Activated T-cell treated with anti-CD3 and anti-CD28 coated beads, Interleukin-2, amount 50 U/mL, for 72 hours (primary cell): ENCODE results near the gene WNT9A. TPM values are rescaled to one million over a fixed set of nuclear protein-coding genes. Genes with fewer than 3 reads are reported as not detected.
A peak's percentile ranks its signal among the peaks of the same experiment; 100 is the strongest.
"Not testable (repeated sequence)": the region's sequence is repeated elsewhere in the genome, so short reads cannot be mapped to it uniquely, and the experiment has no call there.

Experiments
- ATAC-seq, 2 donors: fragments of 150-1000 bp; cut with Tn5 transposase; replicated peaks in 1 of 2; 2 replicates each; pipeline ENCODE4 v1.10.0; 2021; ENCODE audit warnings: moderate library complexity in 2 of 2, mild to moderate bottlenecking in 1 of 2
- DNase-seq, 2 donors: peaks; one replicate each; pipeline ENCODE4 v3.0.0; 2021 to 2022; ENCODE audit warnings: mixed read lengths in 1 of 2
- H3K27ac Mint-ChIP-seq: one replicate; pipeline ENCODE4 v1.8.0; 2022; ENCODE audit warnings: mild to moderate bottlenecking, moderate library complexity, mixed read lengths
- H3K27me3 Mint-ChIP-seq: one replicate; pipeline ENCODE4 v1.8.0; 2022; ENCODE audit warnings: low read depth, mixed read lengths
- H3K36me3 Mint-ChIP-seq, 2 donors: one replicate each; pipeline ENCODE4 v1.8.0; 2022; ENCODE audit warnings: mixed read lengths in 2 of 2, mild to moderate bottlenecking in 1 of 2; ENCODE audit not compliant: insufficient read depth in 2 of 2
- H3K4me1 Mint-ChIP-seq: one replicate; pipeline ENCODE4 v1.8.0; 2022; ENCODE audit warnings: low read depth, mixed read lengths
- H3K4me3 Mint-ChIP-seq, 2 donors: one replicate each; pipeline ENCODE4 v1.8.0; 2022; ENCODE audit warnings: mild to moderate bottlenecking in 2 of 2, mixed read lengths in 2 of 2, moderate library complexity in 2 of 2
- H3K9me3 Mint-ChIP-seq, 2 donors: one replicate each; pipeline ENCODE4 v1.8.0; 2022; ENCODE audit warnings: mixed read lengths in 2 of 2
- total RNA-seq, 2 donors: library from RNA; stranded (reverse); gene quantifications; one replicate each; pipeline ENCODE4 v1.2.3, GENCODE V29; 2022

Gene WNT9A, protein sequence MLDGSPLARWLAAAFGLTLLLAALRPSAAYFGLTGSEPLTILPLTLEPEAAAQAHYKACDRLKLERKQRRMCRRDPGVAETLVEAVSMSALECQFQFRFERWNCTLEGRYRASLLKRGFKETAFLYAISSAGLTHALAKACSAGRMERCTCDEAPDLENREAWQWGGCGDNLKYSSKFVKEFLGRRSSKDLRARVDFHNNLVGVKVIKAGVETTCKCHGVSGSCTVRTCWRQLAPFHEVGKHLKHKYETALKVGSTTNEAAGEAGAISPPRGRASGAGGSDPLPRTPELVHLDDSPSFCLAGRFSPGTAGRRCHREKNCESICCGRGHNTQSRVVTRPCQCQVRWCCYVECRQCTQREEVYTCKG
- total RNA-seq: under 1 TPM in 1 of 2 donors, not detected in 1; 0.28 TPM

- DNase-seq (peak; percentile 20 to 23), ATAC-seq (peak; percentile 56 to 58)
- peaks cover 8% of the 10 kb centered on the region for H3K27me3 Mint-ChIP-seq
- H3K36me3 Mint-ChIP-seq: no peaks in the 10 kb centered on the region
- no peaks in the 10 kb centered on the region for H3K4me1 Mint-ChIP-seq
- H3K27ac Mint-ChIP-seq: no peak within 1 kb of the TSS
- no peaks in the 10 kb centered on the region for H3K9me3 Mint-ChIP-seq
- peak within 1 kb of the TSS; percentile 75 to 85 for H3K4me3 Mint-ChIP-seq
Observed at GRCh38 chr1:227947676-227948492, at the start of gene WNT9A. Gene WNT9A, minus strand, starts transcription at chr1:227947932. Its CDS starts 45 bp downstream, at chr1:227947887.

- H3K27me3 Mint-ChIP-seq: peaks cover 6% of the 10 kb centered on the region
- ATAC-seq (no peak), DNase-seq (no peak)
- no peak overlapping the region for H3K4me3 Mint-ChIP-seq
- peaks cover 2 to 11% of the 10 kb centered on the region in 2 donors for H3K36me3 Mint-ChIP-seq
- peaks cover 8 to 18% of the 10 kb centered on the region in 2 donors for H3K9me3 Mint-ChIP-seq
- no peak overlapping the region for H3K27ac Mint-ChIP-seq
- H3K4me1 Mint-ChIP-seq: no peaks in the 10 kb centered on the region
Observed at GRCh38 chr1:227996187-227996950, 48.6 kb upstream of the WNT9A start.

- no peak overlapping the region for H3K27ac Mint-ChIP-seq
- no peak for ATAC-seq
Observed at GRCh38 chr1:227994632-227995300, 47.0 kb upstream of the WNT9A start.

GRCh38 chr1:227987181-227987580, 39.4 kb upstream of the WNT9A start:
- no peak overlapping the region for H3K4me3 Mint-ChIP-seq
- peaks cover 0 to 4% of the 10 kb centered on the region in 2 donors for H3K9me3 Mint-ChIP-seq
- peaks cover 25% of the 10 kb centered on the region for H3K27me3 Mint-ChIP-seq
- ATAC-seq: no peak
- H3K27ac Mint-ChIP-seq: no peak overlapping the region
- no peaks in the 10 kb centered on the region for H3K4me1 Mint-ChIP-seq
- H3K36me3 Mint-ChIP-seq: peaks cover 4 to 5% of the 10 kb centered on the region in 2 donors
- no peak for DNase-seq

More at GRCh38 chr1:227994632-227995300, 47.0 kb upstream of the WNT9A start:
- H3K36me3 Mint-ChIP-seq: peaks cover 2 to 11% of the 10 kb centered on the region in 2 donors
- peaks cover 8 to 18% of the 10 kb centered on the region in 2 donors for H3K9me3 Mint-ChIP-seq
- DNase-seq: no peak
- no peaks in the 10 kb centered on the region for H3K4me1 Mint-ChIP-seq
- no peak overlapping the region for H3K4me3 Mint-ChIP-seq
- H3K27me3 Mint-ChIP-seq: peaks cover 8% of the 10 kb centered on the region

- not testable (repeated sequence) for DNase-seq, H3K9me3 Mint-ChIP-seq, H3K27me3 Mint-ChIP-seq, ATAC-seq, H3K27ac Mint-ChIP-seq, H3K36me3 Mint-ChIP-seq, H3K4me1 Mint-ChIP-seq, H3K4me3 Mint-ChIP-seq
Observed at GRCh38 chr1:227975583-227976283, 28.0 kb upstream of the WNT9A start.

- H3K36me3 Mint-ChIP-seq, H3K9me3 Mint-ChIP-seq, H3K27ac Mint-ChIP-seq, DNase-seq, H3K27me3 Mint-ChIP-seq, ATAC-seq, H3K4me3 Mint-ChIP-seq, H3K4me1 Mint-ChIP-seq: not testable (repeated sequence)
Observed at GRCh38 chr1:227973724-227974288, 26.1 kb upstream of the WNT9A start.

GRCh38 chr1:227972843-227973374, 25.2 kb upstream of the WNT9A start:
- H3K27me3 Mint-ChIP-seq, H3K36me3 Mint-ChIP-seq, H3K4me1 Mint-ChIP-seq, H3K27ac Mint-ChIP-seq, H3K9me3 Mint-ChIP-seq, H3K4me3 Mint-ChIP-seq, ATAC-seq, DNase-seq: not testable (repeated sequence)

GRCh38 chr1:227972283-227972679, 24.5 kb upstream of the WNT9A start:
- not testable (repeated sequence) for H3K36me3 Mint-ChIP-seq, H3K27ac Mint-ChIP-seq, H3K27me3 Mint-ChIP-seq, DNase-seq, ATAC-seq, H3K4me3 Mint-ChIP-seq, H3K4me1 Mint-ChIP-seq, H3K9me3 Mint-ChIP-seq

GRCh38 chr1:227971643-227972282, 24.0 kb upstream of the WNT9A start:
- not testable (repeated sequence) for H3K4me1 Mint-ChIP-seq, H3K4me3 Mint-ChIP-seq, H3K27ac Mint-ChIP-seq, H3K27me3 Mint-ChIP-seq, H3K36me3 Mint-ChIP-seq, DNase-seq, H3K9me3 Mint-ChIP-seq, ATAC-seq

DNA sequence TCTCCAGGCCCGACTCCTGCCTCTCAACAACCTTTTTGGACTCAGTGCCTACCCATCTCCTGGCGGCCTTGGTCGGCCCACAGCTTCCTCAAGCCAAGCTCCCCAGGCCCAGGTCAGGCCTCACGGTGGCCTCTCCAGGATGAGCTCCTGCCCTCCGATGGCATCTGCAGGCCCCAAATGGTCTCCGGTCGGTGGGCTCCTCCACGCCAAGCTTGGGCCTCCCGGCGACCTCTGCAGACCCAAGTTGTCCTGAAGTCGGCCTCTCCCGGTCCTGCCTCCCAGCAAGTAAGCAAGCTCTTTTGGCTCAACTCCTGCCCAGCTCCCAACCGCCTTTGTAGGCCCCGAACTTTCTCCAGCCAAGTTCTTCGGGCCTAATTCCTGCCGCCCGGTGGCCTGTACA, 23.5 kb upstream of the WNT9A start:
- H3K4me1 Mint-ChIP-seq, DNase-seq, H3K27ac Mint-ChIP-seq, ATAC-seq, H3K9me3 Mint-ChIP-seq, H3K36me3 Mint-ChIP-seq, H3K27me3 Mint-ChIP-seq, H3K4me3 Mint-ChIP-seq: not testable (repeated sequence)
